Measurements from ENCODE around the gene COL4A1. TPM values are rescaled to one million over a fixed set of nuclear protein-coding genes. Genes with fewer than 3 reads are reported as not detected.

The COL4A1 gene
- total RNA-seq, 1 donor from 2014 or later = 65.2 TPM

- DNase-seq (ENCODE audit: low spot score in 2 of 2) (no peak), FAIRE-seq (no peak)
Observed at GRCh38 chr13:110154410-110154933, 152.5 kb downstream of the COL4A1 start.

DNA sequence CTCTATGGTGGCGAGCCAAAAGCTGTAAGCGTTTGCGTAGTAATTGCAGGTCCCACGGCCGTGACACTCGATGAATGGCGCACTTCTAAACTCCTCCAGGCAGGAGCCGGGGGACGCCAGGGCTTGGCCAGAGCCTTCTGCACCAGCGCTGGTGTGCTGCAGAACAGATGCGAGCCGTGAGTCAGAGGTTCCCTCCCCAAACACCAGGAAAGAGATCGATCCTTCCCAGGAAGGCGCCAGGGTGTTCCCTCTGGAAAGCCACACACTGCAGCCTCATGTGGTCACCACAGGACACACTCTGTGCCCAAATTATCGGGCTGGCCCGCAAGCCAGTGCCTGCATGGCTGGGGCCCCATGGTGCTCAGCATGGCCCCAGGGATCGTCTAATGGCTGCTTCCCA lies 154.6 kb downstream of the COL4A1 start:
- FAIRE-seq (no peak), DNase-seq (ENCODE audit: low spot score in 2 of 2) (no peak)

GRCh38 chr13:110151462-110151861 lies 155.5 kb downstream of the COL4A1 start:
- FAIRE-seq = no peak
- no peak for DNase-seq (ENCODE audit: low spot score in 2 of 2)

DNA sequence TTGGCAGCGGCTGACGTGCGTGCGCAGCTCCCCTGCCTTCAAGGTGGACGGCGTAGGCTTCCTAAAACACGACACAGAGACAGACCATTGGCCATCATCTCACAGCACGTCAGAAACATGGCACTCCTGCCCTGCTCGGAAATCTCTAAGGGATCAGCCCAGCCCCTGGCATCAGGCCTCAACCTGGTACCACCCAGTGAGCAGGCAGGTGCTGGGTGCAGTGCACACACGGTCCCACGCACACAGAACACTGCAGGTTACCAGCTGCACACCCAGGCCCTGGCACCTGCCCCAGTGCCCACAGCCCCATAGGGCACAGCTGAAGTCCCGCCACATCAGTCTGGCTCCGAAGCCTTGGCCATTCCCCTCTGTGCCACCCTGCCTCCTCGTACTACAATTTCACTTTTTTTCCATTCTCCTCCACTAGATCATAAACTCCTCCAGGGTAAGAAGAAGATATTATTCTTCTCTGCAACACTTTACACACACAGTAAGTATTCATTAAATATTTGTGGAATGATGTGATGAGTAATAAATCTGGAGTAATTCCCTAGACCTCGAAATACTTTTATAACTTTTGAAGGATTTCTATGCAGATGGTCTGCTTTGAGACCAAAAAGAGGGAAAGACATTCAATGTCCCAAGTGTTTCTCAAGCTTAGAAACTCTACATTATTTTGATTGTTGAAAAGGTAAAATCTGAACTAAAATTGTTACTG lies 156.4 kb downstream of the COL4A1 start:
- no peak for DNase-seq (ENCODE audit: low spot score in 2 of 2)
- no peak for FAIRE-seq

DNA sequence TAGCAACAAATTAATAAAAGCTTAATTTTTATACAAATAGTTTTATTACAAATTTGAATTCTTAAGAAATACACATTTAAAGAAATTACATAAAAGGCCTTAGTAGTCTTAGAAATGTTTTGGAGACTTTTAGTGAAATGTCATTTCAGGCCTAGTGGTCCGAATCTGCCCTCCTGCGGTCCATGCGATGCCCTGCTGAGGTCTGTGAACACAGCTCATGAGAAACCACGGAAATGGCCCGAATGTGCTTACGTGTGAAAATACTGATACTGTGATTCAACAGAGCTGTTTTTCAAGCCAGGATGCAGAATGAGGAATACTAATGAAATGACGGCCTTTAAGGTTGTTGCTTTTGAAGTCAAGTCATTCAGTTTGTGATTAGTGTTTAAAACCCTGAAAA lies 157.9 kb downstream of the COL4A1 start:
- FAIRE-seq (no peak), DNase-seq (ENCODE audit: low spot score in 2 of 2) (no peak)

- DNase-seq (ENCODE audit: low spot score in 2 of 2) (no peak), FAIRE-seq (no peak)
Observed at GRCh38 chr13:110140099-110140498, 166.9 kb downstream of the COL4A1 start.

DNA sequence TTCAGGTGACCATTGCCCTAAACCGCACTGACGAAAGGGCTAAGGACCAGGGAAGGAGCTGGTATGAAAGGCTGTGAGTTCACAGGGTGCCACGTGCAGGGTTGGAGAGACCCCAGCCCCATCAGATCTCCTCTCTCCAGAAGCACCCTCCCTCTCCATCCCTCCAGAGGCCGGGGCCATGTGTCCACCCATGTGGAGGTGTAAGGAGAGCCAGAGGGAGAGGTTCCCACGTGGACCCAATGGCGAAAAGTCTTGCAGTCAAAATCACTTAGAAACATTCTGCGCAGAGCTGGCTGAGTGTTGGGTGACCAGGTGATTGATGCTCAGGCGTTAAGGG lies 168.3 kb downstream of the COL4A1 start:
- FAIRE-seq (no peak), DNase-seq (ENCODE audit: low spot score in 2 of 2) (no peak)

- FAIRE-seq (no peak), DNase-seq (ENCODE audit: low spot score in 2 of 2) (peak; percentile 61 to 85)
Observed at GRCh38 chr13:110138010-110138699, 168.8 kb downstream of the COL4A1 start.

DNA sequence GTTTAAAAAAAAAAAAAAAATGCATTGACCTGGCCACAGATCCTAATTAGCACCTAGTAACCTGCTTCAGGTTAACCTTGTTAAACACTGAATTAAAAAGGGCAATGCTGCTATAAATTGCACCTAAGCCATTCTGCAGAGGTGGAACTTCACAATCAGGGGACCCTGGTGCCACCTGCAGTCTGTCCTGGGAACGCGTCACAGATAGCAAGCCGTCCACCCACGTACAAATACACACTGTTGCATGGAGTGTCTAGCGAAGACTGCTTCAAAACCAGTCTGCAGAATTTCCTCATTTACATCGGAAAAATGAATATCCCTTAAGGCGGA lies 169.3 kb downstream of the COL4A1 start:
- DNase-seq (ENCODE audit: low spot score in 2 of 2) = peak; percentile 55 to 57
- FAIRE-seq = no peak

GRCh38 chr13:110136660-110137585 lies 170.0 kb downstream of the COL4A1 start:
- DNase-seq (ENCODE audit: low spot score in 2 of 2) (no peak), FAIRE-seq (no peak)

GRCh38 chr13:110135977-110136597 lies 170.9 kb downstream of the COL4A1 start:
- DNase-seq (ENCODE audit: low spot score in 2 of 2) (no peak), FAIRE-seq (no peak)

DNA sequence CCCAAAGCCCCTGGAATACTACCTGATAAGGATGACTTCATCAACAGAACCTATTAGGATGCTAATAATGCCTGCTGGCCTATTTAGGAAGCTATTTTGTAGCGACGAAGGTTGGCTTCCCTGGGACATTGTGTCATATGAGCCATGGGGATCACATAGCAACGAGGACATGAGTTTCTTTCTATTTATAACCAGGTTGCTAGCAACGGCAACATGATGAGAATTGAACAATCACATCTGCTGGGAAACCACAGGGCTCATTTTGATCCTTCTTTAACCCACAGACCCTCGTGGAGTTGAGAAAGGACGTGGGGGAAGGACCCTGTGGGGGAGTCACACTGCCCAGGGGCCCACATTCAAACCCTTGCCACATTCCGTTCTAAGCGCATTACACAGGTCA lies 172.2 kb downstream of the COL4A1 start:
- DNase-seq (ENCODE audit: low spot score in 2 of 2) (no peak), FAIRE-seq (no peak)

- FAIRE-seq = no peak
- DNase-seq (ENCODE audit: low spot score in 2 of 2) = no peak
Observed at GRCh38 chr13:110133425-110134235, 173.3 kb downstream of the COL4A1 start.

DNA sequence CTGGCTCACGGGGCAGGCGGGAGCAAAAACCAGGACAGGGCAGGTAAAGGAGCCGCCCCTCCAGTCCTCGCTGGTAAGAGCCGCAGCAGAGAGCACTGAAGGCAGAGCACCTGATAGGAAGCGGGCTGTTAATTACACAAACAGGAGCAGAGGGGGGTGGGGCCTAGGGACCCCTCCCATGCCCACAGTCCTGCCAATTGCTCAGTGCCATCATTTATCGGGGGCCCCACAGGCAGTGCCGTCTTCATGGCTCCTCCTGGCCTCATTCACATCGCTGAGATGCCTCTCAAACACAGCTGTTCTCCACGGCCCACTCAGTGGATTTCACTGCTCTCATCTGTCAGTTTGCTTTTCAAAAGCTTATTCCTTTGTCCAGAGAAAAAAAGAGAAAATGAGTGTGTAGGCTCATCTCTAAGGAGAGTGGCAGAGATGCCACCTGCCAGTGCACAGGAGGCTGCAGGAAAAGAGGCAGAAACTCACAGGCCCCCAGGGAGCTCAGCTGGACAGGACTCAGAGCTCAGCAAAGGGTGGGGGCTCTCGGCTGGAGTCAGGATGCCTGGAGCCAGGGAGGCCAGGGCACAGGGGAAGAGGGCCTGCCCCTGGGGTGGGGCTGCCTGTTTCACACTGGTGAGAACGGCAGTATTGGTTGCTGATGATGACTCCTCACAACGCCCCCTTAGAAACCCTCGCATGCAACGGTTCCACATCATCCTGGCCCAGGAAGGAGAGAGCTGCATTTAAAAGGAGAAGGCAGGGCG lies 174.6 kb downstream of the COL4A1 start:
- FAIRE-seq (no peak), DNase-seq (ENCODE audit: low spot score in 2 of 2) (no peak)

- FAIRE-seq (no peak), DNase-seq (ENCODE audit: low spot score in 2 of 2) (no peak)
Observed at GRCh38 chr13:110131424-110131823, 175.5 kb downstream of the COL4A1 start.

GRCh38 chr13:110130431-110130830 lies 176.5 kb downstream of the COL4A1 start:
- DNase-seq (ENCODE audit: low spot score in 2 of 2) (no peak), FAIRE-seq (no peak)

DNA sequence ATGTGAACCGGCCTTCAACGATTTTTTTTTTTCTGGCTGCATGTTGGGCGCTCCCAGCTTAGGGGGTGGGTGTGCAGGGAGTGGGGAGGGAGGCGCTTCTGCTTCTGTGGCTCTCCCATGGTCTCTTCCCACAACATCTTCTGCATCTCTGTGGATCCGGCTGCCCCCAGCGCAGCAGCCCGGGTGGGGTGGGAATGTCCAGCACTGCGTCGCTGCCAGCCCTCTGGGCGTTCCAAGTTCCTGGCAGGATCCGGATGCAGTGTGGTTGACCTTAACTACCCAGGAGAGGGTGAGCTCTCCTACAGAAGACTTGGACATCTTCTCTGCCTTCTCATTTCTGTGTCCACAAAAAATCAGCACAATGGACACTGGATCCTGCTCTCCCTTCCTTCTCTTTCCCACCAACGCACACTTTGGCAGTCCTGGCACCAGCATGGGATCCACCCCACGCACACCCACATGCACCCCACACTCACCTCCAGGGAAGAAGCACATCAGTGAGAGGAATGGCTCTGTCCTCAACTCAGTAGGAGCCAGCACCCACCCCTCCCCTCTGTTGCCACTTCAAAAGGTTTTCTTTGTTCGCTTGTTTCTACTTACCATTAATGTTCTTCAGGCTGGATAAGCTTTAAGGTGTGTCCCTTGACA lies 177.3 kb downstream of the COL4A1 start:
- DNase-seq (ENCODE audit: low spot score in 2 of 2) (no peak), FAIRE-seq (no peak)

- FAIRE-seq (no peak), DNase-seq (ENCODE audit: low spot score in 2 of 2) (no peak)
Observed at GRCh38 chr13:110129076-110129475, 177.9 kb downstream of the COL4A1 start.

GRCh38 chr13:110128546-110128945 lies 178.4 kb downstream of the COL4A1 start:
- no peak for FAIRE-seq
- DNase-seq (ENCODE audit: low spot score in 2 of 2) = no peak
